Activated CD4-positive, alpha-beta memory T cell treated with anti-CD3 and anti-CD28 coated beads for 36 hours (primary cell): ENCODE measurements around the gene CNIH2. TPM values are rescaled to one million over a fixed set of nuclear protein-coding genes. Genes with fewer than 3 reads are reported as not detected.
"Not testable (repeated sequence)": the region's sequence is repeated elsewhere in the genome, so short reads cannot be mapped to it uniquely, and the experiment has no call there.

ENCODE experiments used
- CTCF ChIA-PET: fragments of 350-600 bp; sonication (Branson Sonifier 250); formaldehyde crosslinking; loops from one replicate; lab custom pipeline; 2021; ENCODE audit warnings: antibody characterized with exemption, inconsistent platforms; lab: Charles Lee
- POLR2A ChIA-PET: fragments of 350-600 bp; sonication (Branson Sonifier 250); formaldehyde crosslinking; loops from one replicate; lab custom pipeline; 2021; ENCODE audit warnings: antibody characterized with exemption; lab: Charles Lee
- DNase-seq: peaks from one replicate; pipeline ENCODE4 v3.0.0-alpha.2; 2020
- H3K27ac Mint-ChIP-seq: one replicate; pipeline ENCODE4 v1.8.0; 2021; ENCODE audit warnings: mixed read lengths
- H3K27me3 Mint-ChIP-seq: one replicate; pipeline ENCODE4 v1.8.0; 2021; ENCODE audit warnings: mixed read lengths
- H3K36me3 Mint-ChIP-seq: one replicate; pipeline ENCODE4 v1.8.0; 2021; ENCODE audit warnings: mixed read lengths
- H3K4me1 Mint-ChIP-seq: one replicate; pipeline ENCODE4 v1.8.0; 2021; ENCODE audit warnings: low read depth, mixed read lengths
- H3K4me3 Mint-ChIP-seq: one replicate; pipeline ENCODE4 v1.8.0; 2021; ENCODE audit warnings: mild to moderate bottlenecking, mixed read lengths
- H3K9me3 Mint-ChIP-seq: one replicate; pipeline ENCODE4 v1.8.0; 2021; ENCODE audit warnings: mixed read lengths
- intact Hi-C: fragments of 100-400 bp; cut with micrococcal nuclease; formaldehyde crosslinking; loops from one replicate; pipeline ENCODE4 v1.15.1; 2023
- total RNA-seq, 2 experiments: library from RNA; stranded (reverse); gene quantifications; one replicate each; pipeline ENCODE4 v1.2.3, GENCODE V29; 2021

CNIH2 gene
- total RNA-seq, 2 experiments from 2014 or later: 0.39 to 1.5 TPM

DNA sequence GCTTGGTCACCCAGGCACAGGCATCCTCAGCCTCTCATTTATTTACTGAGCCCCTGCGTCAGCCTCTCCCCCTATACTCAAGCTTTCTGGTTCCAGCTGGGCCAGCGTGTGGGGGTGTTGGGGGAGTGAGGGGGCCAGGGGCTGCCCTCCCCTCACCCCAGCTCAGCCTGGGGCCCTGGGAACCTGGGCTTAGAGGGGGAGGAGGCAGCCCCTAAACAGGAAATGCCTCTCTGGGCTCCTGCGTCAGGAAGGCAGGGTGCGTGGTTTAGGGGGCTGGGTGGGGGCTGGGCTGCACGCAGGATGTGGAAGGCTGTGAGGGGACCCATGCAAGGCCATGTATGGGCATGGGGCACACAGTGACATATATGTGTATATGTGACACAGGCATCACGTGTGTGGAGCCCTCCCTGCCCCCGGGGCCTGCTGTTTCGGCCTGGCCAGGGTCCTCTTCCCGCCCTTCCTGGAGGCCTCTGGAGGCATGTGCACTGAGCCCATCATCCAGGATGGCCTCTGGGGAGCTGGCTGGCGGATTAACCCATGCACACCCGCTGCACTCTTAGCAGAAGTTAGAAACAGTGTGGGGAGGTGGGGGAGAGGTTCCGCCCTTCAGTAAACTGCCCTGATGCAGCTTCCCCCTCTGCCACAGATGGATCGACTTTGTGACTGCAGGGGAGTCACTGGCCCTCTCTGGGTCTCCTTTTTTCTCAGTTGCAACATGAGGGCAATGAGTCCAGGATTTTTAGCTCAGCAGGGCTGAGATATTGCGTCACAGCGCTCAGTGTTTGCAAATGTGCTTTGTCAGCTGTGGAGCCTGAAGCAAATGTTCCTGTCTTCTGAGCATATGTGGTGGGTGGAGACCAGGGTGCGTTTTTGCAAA lies 40.0 kb downstream of the CNIH2 start:
- POLR2A ChIA-PET: no interaction called here
- peak; percentile 47 for DNase-seq
- H3K9me3 Mint-ChIP-seq: peaks cover 6% of the 10 kb centered on the region
- no peak overlapping the region for H3K4me3 Mint-ChIP-seq
- H3K27ac Mint-ChIP-seq: no peak overlapping the region
- CTCF ChIA-PET: interaction anchor here (1.0 to 1.1 kb wide), 2 partner anchors 36 to 68 kb away, joined by 3 to 4 read pairs; no protein-coding TSS in a partner anchor
- peaks cover 23% of the 10 kb centered on the region for H3K4me1 Mint-ChIP-seq
- H3K36me3 Mint-ChIP-seq: no peaks in the 10 kb centered on the region
- intact Hi-C loops: no loop called here
- no peaks in the 10 kb centered on the region for H3K27me3 Mint-ChIP-seq

DNA sequence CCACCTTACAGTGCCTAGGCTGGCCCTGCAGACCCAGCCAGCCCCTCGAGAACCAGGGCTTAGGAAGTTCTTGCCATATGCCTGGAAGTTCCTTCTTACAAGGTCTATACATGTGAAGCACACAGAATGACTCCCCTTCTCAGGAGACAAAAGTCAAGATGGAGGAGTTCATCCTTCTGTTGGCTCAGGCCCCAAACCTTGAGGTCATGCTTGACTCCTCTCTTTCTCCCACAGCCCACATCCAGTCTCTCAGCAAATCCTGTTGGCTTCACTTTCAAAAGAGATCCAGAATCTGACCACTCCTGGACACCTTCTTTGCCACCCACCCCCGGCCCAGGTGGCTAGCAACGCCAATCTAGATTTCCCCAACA lies 40.6 kb downstream of the CNIH2 start:
- peaks cover 23% of the 10 kb centered on the region for H3K4me1 Mint-ChIP-seq
- CTCF ChIA-PET: interaction anchor here (1.0 kb wide), 1 partner anchor 36 kb away, joined by 4 read pairs; no protein-coding TSS in a partner anchor

DNA sequence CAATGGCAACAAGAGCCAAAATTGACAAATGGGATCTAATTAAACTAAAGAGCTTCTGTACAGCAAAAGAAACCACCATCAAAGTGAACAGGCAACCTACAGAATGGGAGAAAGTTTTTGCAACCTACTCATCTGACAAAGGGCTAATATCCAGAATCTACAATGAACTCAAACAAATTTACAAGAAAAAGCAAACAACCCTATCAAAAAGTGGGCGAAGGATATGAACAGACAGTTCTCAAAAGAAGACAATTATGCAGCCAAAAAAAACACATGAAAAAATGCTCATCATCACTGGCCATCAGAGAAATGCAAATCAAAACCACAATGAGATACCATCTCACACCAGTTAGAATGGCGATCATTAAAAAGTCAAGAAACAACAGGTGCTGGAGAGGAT lies 42.3 kb downstream of the CNIH2 start:
- H3K27me3 Mint-ChIP-seq, CTCF ChIA-PET, intact Hi-C loops, DNase-seq, H3K36me3 Mint-ChIP-seq, H3K27ac Mint-ChIP-seq, POLR2A ChIA-PET, H3K9me3 Mint-ChIP-seq, H3K4me3 Mint-ChIP-seq: not testable (repeated sequence)
- peaks cover 23% of the 10 kb centered on the region for H3K4me1 Mint-ChIP-seq

More for the DNA sequence above, 40.6 kb downstream of the CNIH2 start:
- intact Hi-C loops: no loop called here
- no peak overlapping the region for H3K27ac Mint-ChIP-seq
- H3K27me3 Mint-ChIP-seq: no peaks in the 10 kb centered on the region
- peaks cover 6% of the 10 kb centered on the region for H3K9me3 Mint-ChIP-seq
- no peaks in the 10 kb centered on the region for H3K36me3 Mint-ChIP-seq
- POLR2A ChIA-PET: no interaction called here
- no peak overlapping the region for H3K4me3 Mint-ChIP-seq
- no peak for DNase-seq

DNA sequence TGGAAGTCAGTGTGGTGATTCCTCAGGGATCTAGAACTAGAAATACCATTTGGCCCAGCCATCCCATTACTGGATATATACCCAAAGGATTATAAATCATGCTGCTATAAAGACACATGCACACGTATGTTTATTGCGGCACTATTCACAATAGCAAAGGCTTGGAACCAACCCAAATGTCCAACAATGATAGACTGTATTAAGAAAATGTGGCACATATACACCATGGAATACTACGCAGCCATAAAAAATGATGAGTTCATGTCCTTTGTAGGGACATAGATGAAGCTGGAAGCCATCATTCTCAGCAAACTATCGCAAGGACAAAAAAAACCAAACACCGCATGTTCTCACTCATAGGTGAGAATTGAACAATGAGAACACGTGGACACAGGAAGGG lies 42.8 kb downstream of the CNIH2 start:
- H3K9me3 Mint-ChIP-seq, H3K27ac Mint-ChIP-seq, H3K36me3 Mint-ChIP-seq, H3K27me3 Mint-ChIP-seq, H3K4me3 Mint-ChIP-seq, intact Hi-C loops, POLR2A ChIA-PET, CTCF ChIA-PET, DNase-seq: not testable (repeated sequence)
- H3K4me1 Mint-ChIP-seq: peaks cover 25% of the 10 kb centered on the region

DNA sequence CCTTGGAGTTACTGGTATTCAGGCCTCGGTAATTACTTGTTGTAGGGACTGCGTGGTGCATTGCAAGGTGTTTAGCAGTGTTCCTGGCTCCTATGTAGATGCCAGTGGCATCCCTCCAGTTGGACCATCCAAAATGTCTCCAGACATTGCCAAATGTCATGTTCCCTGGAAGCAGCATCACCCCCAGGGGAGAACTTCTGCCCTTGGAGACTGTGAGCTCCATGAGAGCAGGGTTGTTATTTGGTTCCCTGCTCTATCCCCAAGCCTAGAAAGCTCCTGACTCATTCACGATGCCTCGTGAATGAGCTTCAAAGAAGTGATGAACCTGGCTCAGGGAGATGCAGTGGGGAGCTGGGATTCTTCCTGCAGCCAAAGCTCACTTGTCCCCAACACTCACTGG lies 43.6 kb downstream of the CNIH2 start:
- ChIA-PET CTCF (interaction anchor here (0.7 kb wide), 1 partner anchor 13 kb away, joined by 3 read pairs; no protein-coding TSS in a partner anchor), POLR2A (no interaction called here)
- H3K4me1 Mint-ChIP-seq: peaks cover 32% of the 10 kb centered on the region
- H3K36me3 Mint-ChIP-seq: no peaks in the 10 kb centered on the region
- no peak overlapping the region for H3K27ac Mint-ChIP-seq
- no peak overlapping the region for H3K4me3 Mint-ChIP-seq
- intact Hi-C loops: no loop called here
- peaks cover 6% of the 10 kb centered on the region for H3K9me3 Mint-ChIP-seq
- H3K27me3 Mint-ChIP-seq: no peaks in the 10 kb centered on the region
- DNase-seq: no peak

DNA sequence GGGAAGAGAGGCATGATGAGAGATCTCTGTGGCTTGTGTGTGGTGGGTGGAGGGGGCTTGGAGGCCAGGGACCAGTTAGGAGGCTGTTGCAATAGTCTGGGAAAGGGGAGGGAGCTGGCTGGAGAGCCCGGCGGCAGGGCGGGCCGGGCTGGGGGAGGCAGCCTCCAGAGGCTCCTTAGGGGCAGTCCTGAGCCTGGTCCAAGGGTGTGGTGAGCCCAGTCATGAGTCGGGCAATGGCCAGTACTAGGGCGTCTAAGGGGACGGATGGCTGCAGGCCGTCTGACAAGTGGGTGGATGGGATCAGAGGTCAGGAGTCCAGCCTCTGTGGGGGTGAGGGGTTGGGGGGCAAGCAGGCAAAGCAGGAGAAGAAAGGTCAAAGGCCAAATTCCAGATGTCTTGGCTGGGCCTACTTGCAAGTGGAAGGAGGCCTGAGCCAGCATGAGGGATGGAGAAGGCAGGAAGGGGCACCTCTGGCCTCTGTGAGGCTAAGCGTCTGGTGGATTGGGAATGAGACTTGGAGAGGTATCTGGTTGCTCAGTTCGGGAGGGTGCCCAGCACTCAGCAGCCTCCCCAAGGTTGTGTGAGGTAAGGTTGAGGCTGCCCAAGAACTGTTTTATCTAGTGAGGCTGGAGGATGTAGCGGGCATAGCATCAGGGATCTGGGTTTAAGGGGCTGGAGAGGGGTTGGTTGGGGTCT lies 44.9 kb downstream of the CNIH2 start:
- H3K36me3 Mint-ChIP-seq: no peaks in the 10 kb centered on the region
- intact Hi-C loops: no loop called here
- CTCF ChIA-PET: no interaction called here
- peaks cover 6% of the 10 kb centered on the region for H3K9me3 Mint-ChIP-seq
- peaks cover 35% of the 10 kb centered on the region for H3K4me1 Mint-ChIP-seq
- no peak for DNase-seq
- no peaks in the 10 kb centered on the region for H3K27me3 Mint-ChIP-seq
- POLR2A ChIA-PET: no interaction called here
- H3K27ac Mint-ChIP-seq: no peak overlapping the region
- no peak overlapping the region for H3K4me3 Mint-ChIP-seq

DNA sequence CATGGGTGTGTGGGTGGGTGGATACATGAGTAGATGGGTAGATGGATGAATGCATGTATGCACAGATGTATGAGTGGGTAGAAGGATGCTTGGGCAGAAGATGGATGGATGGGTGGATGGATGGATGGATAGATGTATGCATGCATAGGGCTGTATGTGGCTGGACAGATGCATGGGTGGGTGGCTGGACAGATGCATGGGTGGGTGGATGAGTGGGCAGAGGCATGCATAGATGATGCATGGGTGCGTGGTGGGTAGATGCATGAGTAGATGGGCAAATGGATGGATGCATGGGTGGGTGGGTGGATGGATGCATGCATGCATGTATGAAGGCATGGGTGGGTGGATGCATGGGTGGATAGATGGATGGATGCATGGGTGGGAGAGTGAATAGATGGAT lies 45.7 kb downstream of the CNIH2 start:
- H3K27me3 Mint-ChIP-seq: no peaks in the 10 kb centered on the region
- ChIA-PET POLR2A (no interaction called here), CTCF (interaction anchor here (2.1 kb wide), 1 partner anchor 12 kb away, joined by 6 read pairs; no protein-coding TSS in a partner anchor)
- DNase-seq: no peak
- H3K27ac Mint-ChIP-seq: no peak overlapping the region
- no peak overlapping the region for H3K4me3 Mint-ChIP-seq
- H3K4me1 Mint-ChIP-seq: peaks cover 35% of the 10 kb centered on the region
- intact Hi-C loops: no loop called here
- no peaks in the 10 kb centered on the region for H3K36me3 Mint-ChIP-seq
- H3K9me3 Mint-ChIP-seq: peaks cover 6% of the 10 kb centered on the region

DNA sequence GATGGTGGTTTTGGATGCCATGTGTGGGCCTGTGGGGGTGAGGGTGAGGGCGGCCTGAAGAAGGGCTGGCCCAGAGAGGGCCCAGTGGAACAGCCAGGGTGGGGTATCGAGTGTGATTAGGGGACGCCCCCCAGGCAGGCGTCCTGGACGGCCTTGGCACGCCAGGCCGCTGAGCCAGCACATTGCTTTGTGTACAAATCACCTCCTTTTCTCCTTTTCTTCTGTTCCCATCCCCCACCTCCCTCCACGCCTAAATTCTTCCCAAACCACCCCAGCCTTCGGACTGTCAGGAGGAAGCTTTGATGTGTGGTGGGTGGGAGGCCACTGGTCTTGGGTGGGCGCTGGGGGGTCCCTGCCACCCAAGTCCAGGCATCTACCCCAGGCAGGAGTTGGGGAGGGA lies 46.7 kb downstream of the CNIH2 start:
- no peak overlapping the region for H3K4me3 Mint-ChIP-seq
- intact Hi-C loops: no loop called here
- ChIA-PET CTCF (interaction anchor here (2.1 kb wide), 1 partner anchor 13 kb away, joined by 6 read pairs; no protein-coding TSS in a partner anchor), POLR2A (no interaction called here)
- H3K27ac Mint-ChIP-seq: no peak overlapping the region
- DNase-seq: no peak
- H3K36me3 Mint-ChIP-seq: no peaks in the 10 kb centered on the region
- no peaks in the 10 kb centered on the region for H3K27me3 Mint-ChIP-seq
- peaks cover 6% of the 10 kb centered on the region for H3K9me3 Mint-ChIP-seq
- H3K4me1 Mint-ChIP-seq: peaks cover 29% of the 10 kb centered on the region

DNA sequence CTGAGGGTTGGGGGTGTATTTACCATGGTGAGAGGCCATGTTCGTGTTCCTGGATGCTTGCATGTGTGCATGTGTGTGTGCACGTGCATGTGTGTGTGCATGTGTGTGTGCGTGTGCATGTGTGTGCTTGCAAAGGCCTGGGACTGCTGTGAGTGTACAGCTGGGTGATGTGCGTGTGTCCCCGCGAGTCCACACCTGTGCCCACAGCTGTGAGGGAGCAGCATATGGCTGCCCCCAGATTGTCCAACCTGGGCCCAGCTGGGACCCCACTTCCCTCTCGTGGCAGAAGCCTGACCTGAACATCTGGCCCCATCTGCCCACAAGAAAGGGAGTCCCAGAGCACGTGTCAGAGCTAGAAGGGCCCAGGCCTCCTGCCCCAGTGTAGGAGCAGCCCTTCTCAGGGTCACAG lies 47.3 kb downstream of the CNIH2 start:
- no peak for DNase-seq
- no peak overlapping the region for H3K4me3 Mint-ChIP-seq
- H3K27me3 Mint-ChIP-seq: no peaks in the 10 kb centered on the region
- no peaks in the 10 kb centered on the region for H3K36me3 Mint-ChIP-seq
- POLR2A ChIA-PET: no interaction called here
- intact Hi-C loops: no loop called here
- CTCF ChIA-PET: interaction anchor here (2.1 kb wide), 1 partner anchor 14 kb away, joined by 6 read pairs; no protein-coding TSS in a partner anchor
- H3K4me1 Mint-ChIP-seq: peaks cover 27% of the 10 kb centered on the region
- peaks cover 1% of the 10 kb centered on the region for H3K9me3 Mint-ChIP-seq
- no peak overlapping the region for H3K27ac Mint-ChIP-seq

DNA sequence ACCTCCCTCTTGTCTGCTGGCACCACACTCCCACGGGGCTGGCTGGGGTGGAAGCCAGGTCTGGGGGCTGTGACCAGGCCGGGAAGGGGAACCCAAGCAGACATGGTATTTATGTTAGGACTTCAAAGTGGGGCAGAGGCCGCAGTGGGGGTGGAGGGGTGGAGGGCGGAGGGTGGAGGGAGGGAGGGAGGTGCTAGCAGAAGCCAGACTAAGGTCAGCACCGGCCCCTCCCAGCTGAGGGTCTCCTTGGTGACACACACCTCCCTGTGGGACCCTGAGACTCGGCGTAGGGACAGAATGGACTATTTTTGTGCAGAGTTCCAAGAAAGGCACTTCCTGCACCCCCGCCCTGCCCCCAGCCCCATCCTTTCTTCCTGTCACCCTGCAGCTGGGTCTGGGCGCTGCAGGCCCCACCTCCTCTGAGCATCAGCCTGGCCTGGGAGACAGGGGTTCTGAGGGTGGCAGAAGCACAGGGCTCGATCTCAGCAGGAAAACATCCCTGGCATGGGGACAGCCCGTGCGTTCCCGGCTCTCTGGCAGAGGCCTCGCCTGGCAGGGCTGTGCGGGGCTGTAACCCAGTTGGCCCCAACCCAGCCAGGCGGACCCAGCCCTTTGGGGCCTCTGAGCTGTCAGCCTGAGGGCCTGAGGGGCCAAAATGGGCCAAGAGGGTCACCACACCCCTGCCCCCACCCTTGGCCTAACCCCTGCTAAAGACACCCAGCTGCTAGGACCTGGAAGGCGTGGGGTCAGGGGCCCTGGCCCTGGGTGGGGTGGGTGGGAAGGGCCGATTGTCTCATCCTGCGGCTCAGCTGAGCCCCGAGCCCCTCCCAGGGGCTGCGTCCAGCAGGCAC lies 48.5 kb downstream of the CNIH2 start:
- POLR2A ChIA-PET: interaction anchor here (0.9 kb wide), 1 partner anchor 14 kb away, joined by 3 read pairs; no protein-coding TSS in a partner anchor
- peak overlapping the region; percentile 4 for H3K27ac Mint-ChIP-seq
- H3K4me1 Mint-ChIP-seq: peaks cover 27% of the 10 kb centered on the region
- intact Hi-C loops: no loop called here
- no peak overlapping the region for H3K4me3 Mint-ChIP-seq
- CTCF ChIA-PET: interaction anchor here (1.3 kb wide), 1 partner anchor 15 kb away, joined by 9 read pairs; no protein-coding TSS in a partner anchor
- no peaks in the 10 kb centered on the region for H3K36me3 Mint-ChIP-seq
- H3K27me3 Mint-ChIP-seq: no peaks in the 10 kb centered on the region
- no peaks in the 10 kb centered on the region for H3K9me3 Mint-ChIP-seq
- peak; percentile 40 for DNase-seq

DNA sequence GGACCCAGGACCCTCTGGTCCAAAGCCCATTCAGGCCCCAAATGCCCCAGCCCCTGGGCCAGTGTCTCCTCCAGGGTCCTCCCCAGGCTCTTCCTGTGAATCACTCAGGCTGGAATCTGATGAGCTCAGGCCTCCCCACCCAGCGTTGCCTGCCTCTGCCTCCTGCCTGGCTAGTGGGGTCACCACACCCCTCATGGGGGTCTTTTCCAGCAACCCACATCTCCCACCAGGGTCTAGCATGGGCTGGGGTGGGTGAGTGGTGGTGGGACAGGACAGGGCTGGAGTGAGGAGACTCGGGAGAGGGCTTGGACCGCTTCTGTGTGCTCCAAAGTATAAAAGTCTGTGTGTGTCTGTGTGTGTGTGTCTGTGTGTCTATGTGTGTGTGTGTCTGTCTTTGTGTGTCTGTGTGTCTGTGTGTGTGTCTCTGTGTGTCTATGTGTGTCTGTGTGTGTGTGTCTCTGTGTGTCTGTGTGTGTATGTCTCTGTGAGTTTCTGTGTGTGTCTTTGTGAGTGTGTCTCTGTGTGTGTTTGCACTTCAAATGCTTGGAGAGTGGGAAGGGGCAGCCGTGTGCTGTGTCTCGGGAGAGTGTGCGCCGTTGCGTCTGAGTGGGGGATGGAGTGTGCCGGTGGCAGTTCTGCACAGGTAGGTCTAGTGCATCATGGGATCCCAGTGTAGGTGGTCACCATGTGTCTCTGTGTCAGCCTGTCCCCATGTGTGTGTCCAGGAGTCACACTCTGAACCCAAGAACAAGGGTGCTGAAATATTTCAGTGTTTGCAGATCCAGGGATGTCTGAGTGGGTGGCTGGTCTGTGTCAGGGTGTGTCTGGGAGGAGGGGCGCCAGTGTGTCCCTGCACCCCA lies 49.4 kb downstream of the CNIH2 start:
- H3K4me1 Mint-ChIP-seq: peaks cover 27% of the 10 kb centered on the region
- no peaks in the 10 kb centered on the region for H3K9me3 Mint-ChIP-seq
- H3K27me3 Mint-ChIP-seq: no peaks in the 10 kb centered on the region
- POLR2A ChIA-PET: interaction anchor here (0.9 kb wide), 1 partner anchor 15 kb away, joined by 3 read pairs; no protein-coding TSS in a partner anchor
- no peak overlapping the region for H3K4me3 Mint-ChIP-seq
- H3K27ac Mint-ChIP-seq: peak overlapping the region; percentile 34
- DNase-seq: no peak
- no peaks in the 10 kb centered on the region for H3K36me3 Mint-ChIP-seq
- CTCF ChIA-PET: interaction anchor here (1.3 kb wide), 1 partner anchor 16 kb away, joined by 9 read pairs; no protein-coding TSS in a partner anchor
- intact Hi-C loops: loop anchor here (1.0 kb wide), 1 partner anchor 15 kb away; no protein-coding TSS in a partner anchor
